Fibroblast of skin of back (primary cell): ENCODE results near the gene RNPS1.

Experiments used
- DNase-seq: peaks from one replicate; pipeline ENCODE4 v3.0.0-alpha.2; 2013

RNPS1 gene

DNA sequence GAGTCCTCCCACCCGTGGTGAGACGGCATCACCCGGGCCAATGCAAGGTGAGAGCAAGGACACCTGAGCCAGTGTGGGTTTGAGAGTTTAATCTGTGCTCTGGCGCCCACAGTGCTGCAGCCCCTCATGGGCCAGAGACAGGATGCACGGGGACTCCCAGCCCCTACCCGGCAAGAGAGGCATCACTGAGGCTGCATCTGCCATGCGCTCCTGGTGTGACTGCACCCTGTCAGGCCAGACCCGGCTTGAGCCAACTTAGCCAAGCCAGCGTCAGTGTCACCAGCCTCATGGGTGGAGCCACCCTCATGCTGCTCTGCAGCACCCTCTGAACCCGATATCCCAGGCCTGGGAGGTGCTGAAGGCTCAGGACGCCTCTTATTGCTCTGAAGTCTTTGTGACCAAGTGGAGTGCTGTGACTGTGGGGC lies 56.0 kb downstream of the RNPS1 start:
- no peak for DNase-seq

GRCh38 chr16:2210386-2211365 lies 57.2 kb downstream of the RNPS1 start, which contains the start of gene BRICD5:
Gene BRICD5, minus strand, starts transcription at chr16:2210863. Its CDS starts 30 bp downstream, at chr16:2210833.
- no peak for DNase-seq

GRCh38 chr16:2210009-2210332 lies 58.0 kb downstream of the RNPS1 start:
- no peak for DNase-seq

- no peak for DNase-seq
Measured at GRCh38 chr16:2209258-2210008, 58.5 kb downstream of the RNPS1 start.

GRCh38 chr16:2208772-2209171 lies 59.2 kb downstream of the RNPS1 start:
- no peak for DNase-seq

DNA sequence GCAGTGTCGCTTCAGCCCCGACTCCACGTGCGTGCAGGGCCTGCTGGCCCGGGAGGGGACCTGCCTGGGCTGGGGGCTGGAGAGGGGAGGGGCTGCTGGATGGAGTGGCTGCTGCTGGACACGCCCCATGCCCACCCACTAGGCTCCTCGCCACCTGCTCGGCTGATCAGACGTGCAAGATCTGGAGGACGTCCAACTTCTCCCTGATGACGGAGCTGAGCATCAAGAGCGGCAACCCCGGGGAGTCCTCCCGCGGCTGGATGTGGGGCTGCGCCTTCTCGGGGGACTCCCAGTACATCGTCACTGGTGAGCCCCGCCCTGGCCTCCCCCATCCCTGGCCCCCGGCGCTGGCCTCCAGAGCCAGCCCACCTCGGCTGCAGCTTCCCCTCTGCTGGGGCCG lies 59.6 kb downstream of the RNPS1 start:
- DNase-seq = no peak

- no peak for DNase-seq
Measured at GRCh38 chr16:2207872-2208271, 60.1 kb downstream of the RNPS1 start.

DNA sequence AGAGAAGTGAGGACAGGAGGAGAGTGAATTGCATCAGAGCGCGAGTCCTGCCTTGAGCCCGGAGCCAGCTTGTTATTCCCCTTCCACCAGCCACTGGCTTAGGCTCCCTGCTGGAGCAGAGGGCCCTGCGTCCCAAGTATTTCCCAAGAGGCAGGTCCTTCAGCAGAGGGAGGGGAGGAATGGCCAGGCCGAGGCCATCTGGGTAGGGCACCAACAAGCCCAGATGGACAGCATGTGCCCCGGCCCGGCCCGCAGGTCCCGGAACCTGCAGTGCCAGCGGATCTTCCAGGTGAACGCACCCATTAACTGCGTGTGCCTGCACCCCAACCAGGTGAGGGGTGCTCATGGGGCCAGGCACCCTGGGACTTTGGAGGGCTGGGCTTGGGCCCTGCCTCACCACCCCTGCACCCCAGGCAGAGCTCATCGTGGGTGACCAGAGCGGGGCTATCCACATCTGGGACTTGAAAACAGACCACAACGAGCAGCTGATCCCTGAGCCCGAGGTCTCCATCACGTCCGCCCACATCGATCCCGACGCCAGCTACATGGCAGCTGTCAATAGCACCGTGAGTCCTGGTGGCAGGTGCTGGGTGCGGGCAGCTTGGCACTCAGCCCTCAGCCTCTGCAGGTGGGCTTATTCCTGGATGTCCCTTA lies 61.0 kb downstream of the RNPS1 start:
- no peak for DNase-seq

GRCh38 chr16:2206420-2206779 lies 61.5 kb downstream of the RNPS1 start:
- no peak for DNase-seq

DNA sequence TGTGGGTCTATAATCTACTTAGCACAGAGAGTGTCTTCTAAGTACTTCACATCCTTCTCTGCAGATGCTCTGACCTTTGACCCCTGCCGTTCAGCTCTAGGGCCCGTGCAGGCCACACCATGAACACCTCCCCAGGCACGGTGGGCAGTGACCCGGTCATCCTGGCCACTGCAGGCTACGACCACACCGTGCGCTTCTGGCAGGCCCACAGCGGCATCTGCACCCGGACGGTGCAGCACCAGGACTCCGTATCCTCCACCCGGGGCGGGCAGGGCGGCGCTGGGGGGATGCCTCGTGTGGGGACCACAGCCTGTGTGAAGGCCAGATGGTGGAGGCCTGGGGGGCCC lies 62.0 kb downstream of the RNPS1 start:
- DNase-seq = no peak

GRCh38 chr16:2205104-2205966 lies 62.6 kb downstream of the RNPS1 start, which contains the start of gene MLST8:
Gene MLST8, plus strand, starts transcription at chr16:2205454. Its CDS starts 632 bp downstream, at chr16:2206086.
- DNase-seq = peak; percentile 79

DNA sequence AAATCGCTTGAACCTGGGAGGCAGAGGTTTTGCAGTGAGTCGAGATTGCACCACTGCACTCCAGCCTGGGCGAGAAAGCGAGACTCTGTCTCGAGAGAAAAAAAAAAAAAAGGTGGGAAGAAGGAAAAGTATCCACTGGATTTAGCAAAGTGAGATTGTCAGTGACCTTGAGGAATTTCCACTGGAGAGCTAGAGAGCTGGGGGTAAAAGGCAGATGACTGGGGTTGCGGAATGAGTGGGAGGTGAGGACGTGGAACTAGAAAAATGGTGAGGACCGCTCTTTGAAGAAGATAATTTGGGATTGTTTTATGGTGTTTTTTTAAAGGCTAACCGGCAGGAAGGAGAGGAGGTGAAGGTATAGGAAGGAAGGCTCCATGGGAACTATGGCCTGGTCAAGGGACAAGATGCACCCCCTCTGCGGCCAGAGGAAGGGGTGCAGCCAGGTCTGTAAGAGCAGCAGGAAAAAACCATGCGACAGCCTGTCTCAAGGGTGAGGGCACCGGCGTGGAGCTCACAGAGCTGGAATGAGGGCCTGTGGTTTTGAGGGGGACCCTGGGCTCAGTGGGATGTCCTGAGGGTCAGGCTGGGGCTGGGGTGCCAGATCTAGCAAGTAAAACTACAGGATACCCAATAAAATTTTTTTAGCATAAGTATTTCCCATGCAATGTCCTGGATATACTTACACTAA lies 63.4 kb downstream of the RNPS1 start:
- DNase-seq = no peak
